ENCODE measurements around the gene HRK. TPM values are rescaled to one million over a fixed set of nuclear protein-coding genes. Genes with fewer than 3 reads are reported as not detected.

The HRK gene
- total RNA-seq, 1 donor from 2014 or later, result not detected

DNA sequence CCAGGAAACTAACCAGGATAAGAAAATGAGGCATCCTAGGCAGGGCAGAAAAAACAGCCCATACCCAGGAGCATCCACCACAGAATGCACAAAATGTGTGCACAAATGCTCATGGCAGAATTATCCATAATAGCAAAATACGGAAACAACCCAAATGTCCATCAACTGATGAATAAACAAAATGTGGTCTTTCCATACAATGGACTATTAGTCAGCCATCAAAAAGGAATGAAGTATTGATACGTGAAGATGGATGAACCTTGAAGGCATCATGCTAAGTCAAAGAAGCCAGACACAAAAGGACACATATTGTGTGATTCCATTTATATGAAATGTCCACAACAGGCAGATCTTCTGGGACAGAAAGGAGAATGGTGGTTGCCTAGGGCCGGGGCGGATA is 19.1 kb downstream of the HRK start:
- Mint-ChIP-seq H3K4me1 (ENCODE audit: unreplicated experiment) (peaks cover 14% of the 10 kb centered on the region), H3K9me3 (ENCODE audit: unreplicated experiment) (no peaks in the 10 kb centered on the region), H3K27ac (ENCODE audit: unreplicated experiment) (no peak overlapping the region), H3K36me3 (ENCODE audit: unreplicated experiment) (no peaks in the 10 kb centered on the region), H3K27me3 (ENCODE audit: unreplicated experiment) (peaks cover 26% of the 10 kb centered on the region), H3K4me3 (ENCODE audit: unreplicated experiment) (no peak overlapping the region)
- TF ChIP-seq, protein P1, sequence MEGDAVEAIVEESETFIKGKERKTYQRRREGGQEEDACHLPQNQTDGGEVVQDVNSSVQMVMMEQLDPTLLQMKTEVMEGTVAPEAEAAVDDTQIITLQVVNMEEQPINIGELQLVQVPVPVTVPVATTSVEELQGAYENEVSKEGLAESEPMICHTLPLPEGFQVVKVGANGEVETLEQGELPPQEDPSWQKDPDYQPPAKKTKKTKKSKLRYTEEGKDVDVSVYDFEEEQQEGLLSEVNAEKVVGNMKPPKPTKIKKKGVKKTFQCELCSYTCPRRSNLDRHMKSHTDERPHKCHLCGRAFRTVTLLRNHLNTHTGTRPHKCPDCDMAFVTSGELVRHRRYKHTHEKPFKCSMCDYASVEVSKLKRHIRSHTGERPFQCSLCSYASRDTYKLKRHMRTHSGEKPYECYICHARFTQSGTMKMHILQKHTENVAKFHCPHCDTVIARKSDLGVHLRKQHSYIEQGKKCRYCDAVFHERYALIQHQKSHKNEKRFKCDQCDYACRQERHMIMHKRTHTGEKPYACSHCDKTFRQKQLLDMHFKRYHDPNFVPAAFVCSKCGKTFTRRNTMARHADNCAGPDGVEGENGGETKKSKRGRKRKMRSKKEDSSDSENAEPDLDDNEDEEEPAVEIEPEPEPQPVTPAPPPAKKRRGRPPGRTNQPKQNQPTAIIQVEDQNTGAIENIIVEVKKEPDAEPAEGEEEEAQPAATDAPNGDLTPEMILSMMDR (IDR thresholded peaks at IDR 0.05), result no peak
- DNase-seq (ENCODE audit: extremely low spot score, unreplicated experiment), result no peak

DNA sequence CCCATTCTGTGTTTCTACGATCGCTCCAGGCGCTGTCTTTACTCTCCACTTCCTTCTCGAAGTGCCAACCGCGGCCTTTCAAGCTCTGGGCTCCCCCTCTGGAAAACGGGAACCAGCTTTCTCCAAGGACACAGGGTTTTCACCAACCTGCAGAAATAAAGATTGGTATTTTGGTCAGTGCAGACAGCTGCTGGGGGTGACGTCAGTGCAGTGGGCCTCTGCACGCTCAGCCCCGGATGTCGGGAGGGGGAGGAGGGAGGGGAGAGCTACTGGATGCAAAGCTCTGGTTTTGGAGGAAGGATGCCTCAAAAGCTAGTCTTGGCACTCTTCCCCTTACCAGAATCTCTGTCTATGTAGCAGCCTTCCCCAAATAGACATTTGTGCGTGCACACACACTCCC is 19.9 kb downstream of the HRK start:
- Mint-ChIP-seq H3K27ac (ENCODE audit: unreplicated experiment) (no peak overlapping the region), H3K27me3 (ENCODE audit: unreplicated experiment) (peaks cover 27% of the 10 kb centered on the region), H3K9me3 (ENCODE audit: unreplicated experiment) (no peaks in the 10 kb centered on the region), H3K36me3 (ENCODE audit: unreplicated experiment) (no peaks in the 10 kb centered on the region), H3K4me1 (ENCODE audit: unreplicated experiment) (peaks cover 14% of the 10 kb centered on the region), H3K4me3 (ENCODE audit: unreplicated experiment) (no peak overlapping the region)
- TF ChIP-seq, protein P1 (IDR thresholded peaks at IDR 0.05), result no peak
- no peak for DNase-seq (ENCODE audit: extremely low spot score, unreplicated experiment)

DNA sequence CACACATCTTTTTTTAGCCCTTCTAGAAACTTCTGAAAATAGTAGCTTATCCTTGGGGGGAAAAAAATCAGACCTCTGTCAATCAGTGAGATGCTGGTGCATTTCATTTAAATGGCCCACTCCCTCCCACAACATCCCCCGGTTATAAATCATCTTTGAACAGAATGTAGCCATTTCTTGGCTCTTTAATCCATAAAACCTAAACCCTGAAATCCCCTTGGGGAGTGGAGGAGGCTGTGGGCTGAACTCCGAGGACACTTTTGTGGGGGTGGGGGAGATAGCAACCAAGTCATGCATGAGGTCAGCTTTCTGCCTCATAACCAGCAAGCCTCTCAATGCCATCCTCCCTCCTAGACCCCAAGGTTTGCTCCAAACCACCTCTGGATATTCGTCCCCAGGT is 21.0 kb downstream of the HRK start:
- Mint-ChIP-seq H3K4me1 (ENCODE audit: unreplicated experiment) (peaks cover 14% of the 10 kb centered on the region), H3K36me3 (ENCODE audit: unreplicated experiment) (no peaks in the 10 kb centered on the region), H3K9me3 (ENCODE audit: unreplicated experiment) (no peaks in the 10 kb centered on the region), H3K27ac (ENCODE audit: unreplicated experiment) (no peak overlapping the region), H3K27me3 (ENCODE audit: unreplicated experiment) (peaks cover 27% of the 10 kb centered on the region), H3K4me3 (ENCODE audit: unreplicated experiment) (no peak overlapping the region)
- TF ChIP-seq, protein P1 (IDR thresholded peaks at IDR 0.05), result no peak
- no peak for DNase-seq (ENCODE audit: extremely low spot score, unreplicated experiment)

DNA sequence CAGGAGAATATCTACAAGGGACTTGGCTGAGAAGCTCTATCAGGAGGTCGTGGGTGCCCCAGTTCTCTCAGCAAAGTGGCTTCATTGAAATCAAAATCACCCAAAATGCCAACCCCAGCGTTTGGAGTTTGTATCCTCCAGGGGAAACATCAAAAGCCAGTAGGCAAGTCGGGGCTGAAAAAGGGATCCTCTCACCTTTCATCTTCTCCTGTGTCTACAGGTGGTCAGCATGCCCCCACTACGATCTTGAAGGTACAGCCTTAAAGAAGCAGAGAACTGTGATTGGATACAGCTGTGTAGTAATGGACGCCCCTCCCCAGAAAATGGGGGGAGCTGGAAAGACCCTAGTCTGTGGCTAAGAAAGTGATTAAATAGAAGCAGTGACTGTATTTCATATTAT is 22.2 kb downstream of the HRK start:
- DNase-seq (ENCODE audit: extremely low spot score, unreplicated experiment), result no peak
- Mint-ChIP-seq H3K27me3 (ENCODE audit: unreplicated experiment) (peaks cover 27% of the 10 kb centered on the region), H3K27ac (ENCODE audit: unreplicated experiment) (no peak overlapping the region), H3K4me1 (ENCODE audit: unreplicated experiment) (peaks cover 9% of the 10 kb centered on the region), H3K36me3 (ENCODE audit: unreplicated experiment) (no peaks in the 10 kb centered on the region), H3K4me3 (ENCODE audit: unreplicated experiment) (no peak overlapping the region), H3K9me3 (ENCODE audit: unreplicated experiment) (no peaks in the 10 kb centered on the region)
- TF ChIP-seq, protein P1 (IDR thresholded peaks at IDR 0.05), result no peak

DNA sequence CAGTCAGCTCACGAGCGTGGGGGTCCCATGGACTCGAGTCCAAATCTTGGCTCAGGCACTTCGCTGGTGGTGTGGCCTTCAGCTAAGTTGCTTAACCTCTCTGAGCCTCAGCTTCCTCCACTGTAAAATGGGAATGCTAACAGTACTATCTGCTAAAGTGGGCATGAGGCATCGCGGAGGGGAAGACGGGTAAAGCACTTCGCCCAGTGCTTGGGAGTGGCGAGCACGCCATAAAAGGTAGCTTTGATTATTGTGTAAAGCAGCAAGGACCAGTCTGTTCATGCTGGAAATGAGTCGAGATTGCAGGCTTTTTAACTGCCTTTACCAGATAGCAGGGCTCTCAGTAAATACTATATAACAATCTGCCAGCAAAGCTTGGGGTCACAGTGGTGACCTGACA is 24.5 kb downstream of the HRK start:
- TF ChIP-seq, protein P1 (IDR thresholded peaks at IDR 0.05), result no peak
- Mint-ChIP-seq H3K9me3 (ENCODE audit: unreplicated experiment) (no peaks in the 10 kb centered on the region), H3K27ac (ENCODE audit: unreplicated experiment) (no peak overlapping the region), H3K27me3 (ENCODE audit: unreplicated experiment) (peaks cover 35% of the 10 kb centered on the region), H3K36me3 (ENCODE audit: unreplicated experiment) (no peaks in the 10 kb centered on the region), H3K4me1 (ENCODE audit: unreplicated experiment) (peaks cover 7% of the 10 kb centered on the region), H3K4me3 (ENCODE audit: unreplicated experiment) (no peak overlapping the region)
- no peak for DNase-seq (ENCODE audit: extremely low spot score, unreplicated experiment)
